ENCODE results near the gene PHAF1.
"Not testable (repeated sequence)": the region's sequence is repeated elsewhere in the genome, so short reads cannot be mapped to it uniquely, and the experiment has no call there.

The PHAF1 gene

DNA sequence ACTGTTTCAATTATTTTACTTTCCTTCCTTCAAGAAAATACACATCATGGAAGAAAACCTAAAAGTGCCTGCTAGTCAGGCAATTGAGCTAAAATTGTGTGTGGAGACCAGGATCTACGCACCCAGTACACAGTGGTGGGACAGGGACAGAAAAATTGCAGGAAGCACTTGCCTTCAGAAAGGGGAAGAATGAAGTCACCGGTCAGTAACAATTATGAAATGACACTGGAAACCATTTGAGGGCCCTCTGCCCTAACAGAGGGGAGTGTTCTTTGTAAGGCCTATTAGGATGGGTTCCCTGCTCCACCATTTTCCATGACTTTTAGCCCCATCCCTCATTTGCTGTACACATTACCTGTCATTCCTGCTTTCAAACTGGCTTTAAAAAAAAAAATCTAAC lies 4.5 kb upstream of the PHAF1 start:
- no peak for DNase-seq

- no peak for DNase-seq
These were observed 3.9 kb upstream of the PHAF1 start for GRCh38 chr16:67105881-67106280.

DNA sequence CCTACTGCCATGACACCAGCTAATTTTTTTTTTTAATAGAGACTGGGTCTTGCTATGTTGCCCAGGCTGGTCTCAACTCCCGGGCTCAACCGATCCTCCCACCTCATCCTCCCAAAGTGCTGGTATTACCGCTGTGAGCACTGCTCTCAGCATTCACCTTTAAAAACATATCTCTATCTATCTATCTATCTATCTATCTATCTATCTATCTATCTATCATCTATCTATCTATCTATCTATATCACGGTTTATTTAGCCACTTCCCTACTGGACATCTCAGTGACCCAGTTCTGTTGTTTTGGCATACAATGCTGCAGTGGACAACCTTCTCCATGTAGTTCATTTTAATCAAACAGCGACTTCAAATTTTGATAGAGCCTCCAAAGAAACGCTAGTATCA lies 1.3 kb upstream of the PHAF1 start:
- DNase-seq, result no peak

DNA sequence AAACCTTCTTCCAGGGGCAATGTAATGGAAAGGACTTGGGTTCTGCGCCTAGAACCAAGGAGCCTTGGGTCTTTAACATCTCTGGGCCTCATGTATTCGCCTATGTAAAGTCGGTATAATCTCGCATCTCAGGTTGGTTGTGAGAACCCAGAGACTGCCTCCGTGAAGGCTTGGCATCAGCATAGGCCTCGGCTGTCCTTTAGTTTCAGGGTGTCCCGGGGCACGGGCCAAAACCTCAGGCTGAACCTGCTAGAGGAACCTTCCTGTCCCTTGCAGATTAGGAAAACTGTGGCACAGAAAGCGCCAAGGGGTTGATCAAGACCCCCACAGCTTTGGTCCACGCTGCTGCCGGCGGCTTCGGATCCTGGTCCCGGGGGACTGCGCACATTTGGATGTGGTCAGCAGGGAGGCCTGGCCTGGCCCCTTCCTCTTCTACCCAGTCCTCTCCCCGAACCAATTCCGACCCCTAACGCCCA lies 772 bp upstream of the PHAF1 start:
- DNase-seq, result no peak

DNA sequence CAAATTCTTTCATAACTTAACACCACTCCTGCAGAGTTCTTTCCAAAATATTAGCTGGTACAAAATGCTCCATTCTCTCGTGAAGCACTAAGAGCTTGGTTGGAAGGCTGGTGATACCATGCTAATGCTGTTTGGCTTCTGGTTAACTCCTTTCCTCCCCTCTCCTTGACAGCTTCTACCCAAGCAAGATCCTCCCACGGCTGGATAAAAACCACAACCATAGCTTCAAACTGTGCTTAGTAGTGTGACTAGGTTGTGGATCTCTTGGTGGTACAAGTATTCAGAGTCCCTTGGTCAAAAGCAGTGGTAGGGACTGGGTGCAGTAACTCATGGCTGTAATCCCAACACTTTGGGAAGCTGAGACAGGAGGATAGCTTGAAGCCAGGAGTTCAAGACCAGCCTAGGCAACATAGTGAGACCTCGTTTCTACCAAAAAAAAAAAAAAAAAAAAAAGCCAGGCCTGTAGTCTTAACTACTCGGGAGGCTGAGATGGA lies 2.3 kb downstream of the PHAF1 start:
- no peak for DNase-seq

DNA sequence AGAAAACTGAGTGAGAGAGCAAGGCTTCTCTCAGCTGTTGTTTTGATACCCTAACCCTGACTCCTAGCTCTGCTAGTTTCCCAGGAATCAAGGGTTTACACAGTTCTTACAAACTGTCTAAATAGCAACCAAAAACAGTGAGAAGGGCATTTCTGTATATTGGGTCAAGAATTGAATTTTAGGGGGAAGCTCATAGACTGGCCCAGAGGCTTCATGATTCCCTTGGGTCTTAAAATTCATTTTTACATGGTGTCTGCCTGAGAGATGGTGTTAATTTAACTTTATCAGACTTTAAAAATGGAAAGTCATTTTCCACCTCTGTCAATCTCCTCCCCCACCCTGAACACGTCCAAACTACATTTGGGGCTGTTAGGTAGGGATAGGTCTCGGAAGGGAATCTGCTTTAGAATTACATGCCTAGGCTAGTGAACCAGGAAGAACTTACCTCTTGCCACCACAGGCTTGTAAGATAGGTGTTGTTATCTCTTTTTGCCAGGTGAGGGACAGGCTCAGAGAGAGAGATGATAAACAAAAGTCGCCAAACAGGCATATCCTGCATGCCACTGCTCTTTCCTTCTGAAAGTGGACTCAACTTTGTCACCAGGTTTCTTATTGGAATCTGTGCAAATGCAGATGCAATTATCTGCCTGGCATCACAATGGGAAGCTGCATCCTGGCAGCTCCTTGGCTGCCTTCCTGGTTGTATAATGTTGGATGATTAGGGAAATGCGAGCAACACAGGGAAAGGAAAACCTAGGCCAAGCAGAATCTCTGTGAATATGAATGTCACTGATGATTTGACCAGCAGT lies 3.1 kb downstream of the PHAF1 start:
- DNase-seq, result no peak

GRCh38 chr16:67114793-67115192 lies 5.1 kb downstream of the PHAF1 start:
- peak; percentile 17 for DNase-seq

DNA sequence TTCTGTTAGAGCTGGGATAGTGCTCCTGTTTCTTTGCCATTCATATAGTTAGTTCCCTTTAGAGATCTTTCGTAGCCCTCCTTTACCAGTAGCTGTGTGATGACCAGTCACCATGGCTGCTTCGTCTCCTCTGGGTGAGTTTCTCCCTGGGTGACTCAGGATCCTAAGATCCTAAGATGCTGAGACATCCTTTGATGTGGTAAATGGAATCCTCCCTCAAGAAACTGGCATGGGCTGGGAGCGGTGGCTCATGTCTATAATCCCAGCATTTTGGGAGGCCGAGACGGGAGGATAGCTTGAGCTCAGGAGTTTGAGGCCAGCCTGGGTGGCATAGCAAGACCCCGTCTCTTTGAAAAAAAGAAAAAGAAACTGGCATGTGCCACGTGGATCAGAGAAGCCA lies 5.9 kb downstream of the PHAF1 start:
- peak; percentile 90 for DNase-seq

DNA sequence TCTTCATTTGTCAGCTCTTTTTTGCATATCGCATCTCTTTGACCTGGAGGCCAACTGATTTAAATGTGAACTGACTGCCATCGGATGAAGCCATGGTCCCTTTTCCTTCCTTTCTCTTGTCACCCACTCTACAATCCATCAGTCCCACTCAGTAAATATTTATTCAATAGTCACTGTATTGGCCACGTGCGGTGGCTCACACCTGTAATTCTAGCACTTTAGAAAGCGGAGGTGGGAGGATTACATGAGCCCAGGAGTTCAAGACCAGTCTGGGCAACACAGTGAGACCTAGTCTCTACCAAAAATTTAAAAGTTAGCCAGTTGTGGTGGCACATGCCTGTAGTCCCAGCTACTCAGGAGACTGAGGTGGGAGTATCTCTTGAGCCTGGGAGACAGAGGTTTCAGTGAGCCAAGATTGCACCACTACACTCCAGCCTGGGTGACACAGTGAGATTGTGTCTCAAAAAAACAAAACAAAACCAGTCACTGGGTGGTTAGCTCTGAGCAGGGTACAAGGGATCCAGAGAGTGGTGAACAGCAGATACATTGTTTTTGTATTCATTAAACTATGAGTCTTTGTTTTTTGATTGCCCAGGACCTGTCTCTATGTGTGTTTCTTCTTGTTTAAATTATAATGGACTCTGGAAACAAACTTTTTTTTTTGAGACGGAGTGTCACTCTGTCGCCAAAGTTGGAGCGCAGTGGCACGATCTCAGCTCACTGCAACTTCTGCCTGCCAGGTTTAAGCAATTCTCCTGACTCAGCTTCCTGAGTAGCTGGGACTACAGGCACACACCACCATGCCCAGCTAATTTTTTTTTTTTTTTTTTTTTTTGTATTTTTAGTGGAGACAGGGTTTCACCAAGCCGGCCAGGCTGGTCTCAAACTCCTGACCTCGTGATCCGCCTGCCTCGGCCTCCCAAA lies 6.9 kb downstream of the PHAF1 start:
- DNase-seq, result no peak

DNA sequence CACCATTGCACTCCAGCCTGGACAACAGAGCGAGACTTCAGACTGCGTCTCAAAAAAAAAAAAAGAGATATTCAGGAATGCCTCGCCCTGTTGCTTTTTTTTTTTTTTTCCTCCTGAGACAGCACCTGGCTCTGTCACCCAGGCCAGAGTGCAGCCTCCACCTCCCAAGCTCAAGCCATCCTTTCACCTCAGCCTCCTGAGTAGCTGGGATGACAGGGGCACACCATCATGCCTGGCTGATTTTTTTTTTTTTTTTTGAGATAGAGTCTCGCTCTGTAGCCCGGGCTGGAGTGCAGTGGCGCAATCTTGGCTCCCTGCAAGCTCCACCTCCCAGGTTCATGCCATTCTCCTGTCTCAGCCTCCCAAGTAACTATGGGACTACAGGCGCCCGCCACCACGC lies 8.0 kb downstream of the PHAF1 start:
- no peak for DNase-seq

DNA sequence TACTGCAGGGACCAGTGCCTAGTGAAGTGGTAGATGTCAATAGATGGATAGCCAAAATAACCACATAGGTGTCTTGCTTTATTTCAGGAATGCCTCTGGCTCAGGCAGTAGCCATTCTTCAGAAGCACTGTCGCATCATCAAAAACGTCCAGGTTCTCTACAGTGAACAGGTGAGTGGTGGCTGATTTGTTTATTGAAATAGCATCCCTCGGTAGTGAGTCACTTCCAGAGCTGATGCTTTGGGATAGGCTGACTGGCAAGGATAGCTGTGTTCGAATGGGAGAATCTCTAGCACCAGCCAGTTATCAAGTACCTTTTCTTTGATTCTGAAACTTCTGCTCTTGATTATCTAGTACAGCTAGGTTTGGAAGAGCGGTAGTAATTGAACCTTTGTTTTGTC lies 10.3 kb downstream of the PHAF1 start:
- DNase-seq, result no peak

DNA sequence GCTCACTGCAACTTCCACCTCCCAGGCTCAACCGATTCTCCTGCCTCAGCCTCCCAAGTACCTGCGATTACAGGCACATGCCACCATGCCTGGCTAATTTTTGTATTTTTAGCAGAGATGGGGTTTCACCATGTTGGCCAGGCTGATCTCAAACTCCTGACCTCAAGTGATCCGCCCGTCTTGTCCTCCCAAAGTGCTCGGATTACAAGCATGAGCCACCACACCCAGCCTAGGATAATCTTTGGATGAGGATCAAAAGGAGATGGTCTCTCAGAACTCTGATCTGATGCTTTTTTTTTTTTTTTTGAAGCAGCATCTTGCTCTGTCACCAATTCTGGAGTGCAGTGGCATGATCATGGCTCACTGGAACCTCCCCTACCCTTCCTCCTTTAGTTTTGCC lies 13.1 kb downstream of the PHAF1 start:
- DNase-seq, result not testable (repeated sequence)

GRCh38 chr16:67128417-67128816 lies 18.7 kb downstream of the PHAF1 start:
- DNase-seq, result no peak

DNA sequence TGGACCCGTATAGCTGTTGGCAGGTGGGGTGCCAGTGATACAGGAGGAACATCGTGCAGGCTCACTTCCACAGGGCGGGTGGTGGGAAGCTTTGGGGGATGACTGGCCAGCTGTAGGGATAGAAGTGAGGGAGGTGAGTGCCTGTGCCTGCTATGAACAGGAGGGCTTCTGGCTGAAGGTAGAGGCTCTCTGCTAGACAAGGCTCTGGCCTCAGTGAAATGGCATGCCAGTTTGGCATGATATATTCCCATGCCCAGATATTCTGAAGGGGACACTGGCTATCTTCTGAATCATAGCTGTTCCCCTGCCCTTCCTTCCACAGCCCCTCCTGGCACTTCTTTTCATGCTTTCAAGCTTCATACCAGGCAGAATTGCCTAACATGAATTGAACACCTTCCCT lies 19.1 kb downstream of the PHAF1 start:
- no peak for DNase-seq

GRCh38 chr16:67129422-67129821 lies 19.7 kb downstream of the PHAF1 start:
- DNase-seq, result no peak

- DNase-seq, result no peak
These were observed 27.9 kb downstream of the PHAF1 start for GRCh38 chr16:67137605-67138004.

DNA sequence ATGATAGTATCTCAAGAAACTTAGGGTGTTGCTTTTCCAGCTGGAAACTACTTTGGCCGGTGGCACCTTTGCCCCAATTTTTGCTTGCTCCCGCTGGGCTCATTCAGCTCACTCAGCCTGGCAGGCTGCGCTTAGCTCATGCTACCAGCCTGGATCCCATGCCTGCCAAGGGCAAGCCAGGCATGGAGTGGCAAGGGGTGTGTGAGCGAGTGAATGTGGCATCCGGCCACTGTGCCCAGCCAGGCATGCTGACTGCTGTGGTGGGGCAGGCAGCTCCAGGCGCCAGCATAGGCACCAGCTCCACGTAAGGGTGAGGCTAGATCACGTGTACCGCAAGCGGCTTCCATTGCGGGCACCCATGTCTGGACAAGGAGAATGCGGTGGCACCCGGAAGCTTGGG lies 31.6 kb downstream of the PHAF1 start:
- DNase-seq, result no peak

DNA sequence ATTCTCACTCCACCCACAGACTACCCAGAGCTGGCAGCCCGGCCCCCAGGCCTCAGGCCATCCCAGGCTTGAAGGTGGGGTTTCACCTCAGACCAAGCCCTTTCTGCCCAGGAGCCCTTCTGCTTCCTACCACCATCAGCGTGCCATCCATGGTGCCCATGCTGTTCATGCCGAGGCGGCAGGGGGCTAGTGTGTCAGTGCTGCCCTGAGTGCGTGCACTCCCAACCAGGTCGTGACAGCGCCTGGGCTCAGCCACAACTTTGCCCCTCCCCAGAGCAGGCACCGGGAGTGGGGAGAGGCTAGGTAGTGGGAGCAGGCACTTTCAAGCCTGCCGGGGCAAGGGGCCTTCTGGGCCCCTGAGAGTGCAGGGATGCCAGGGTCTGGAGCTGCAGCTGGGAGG lies 32.6 kb downstream of the PHAF1 start:
- no peak for DNase-seq

DNA sequence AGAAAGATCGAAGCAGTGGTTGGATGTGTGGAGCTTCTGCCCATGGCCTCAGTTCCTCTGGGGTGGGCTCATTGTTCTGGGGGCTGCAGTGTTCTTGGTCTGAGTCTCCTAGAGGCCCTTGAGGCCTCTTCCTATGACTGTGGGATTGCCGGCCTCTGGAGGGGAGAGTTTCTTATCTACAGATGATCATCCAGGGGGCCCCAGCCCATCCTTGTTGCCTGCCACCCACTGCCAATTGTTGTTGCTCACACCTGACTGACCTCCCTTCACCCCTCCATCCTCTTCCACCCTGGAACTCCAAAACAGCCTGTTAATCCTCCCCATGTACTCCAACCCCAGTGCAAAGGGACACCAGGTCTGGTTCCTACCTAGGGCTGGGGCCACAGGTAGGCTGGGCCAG lies 35.2 kb downstream of the PHAF1 start:
- DNase-seq, result no peak

DNA sequence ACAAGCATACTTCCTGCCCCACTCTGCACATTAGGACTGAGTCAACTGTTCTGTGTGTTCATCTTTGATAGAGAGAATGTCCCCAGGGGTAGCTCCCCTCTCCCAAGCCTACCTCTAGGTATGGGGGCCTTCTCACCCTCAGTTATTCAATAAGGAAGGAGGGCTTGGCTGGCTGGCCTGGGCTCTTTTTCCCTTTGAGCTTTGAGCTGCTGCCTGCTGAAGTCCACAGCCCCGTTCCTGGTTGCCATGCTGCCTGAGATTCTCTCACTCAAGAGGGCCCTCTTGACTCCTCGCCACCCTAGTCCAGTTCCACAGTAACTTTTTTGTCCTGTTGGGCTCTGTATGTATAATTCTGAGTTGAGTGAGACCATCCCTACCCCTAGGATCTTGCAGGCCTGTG lies 36.0 kb downstream of the PHAF1 start:
- DNase-seq, result no peak

- DNase-seq, result no peak
These were observed 37.0 kb downstream of the PHAF1 start for GRCh38 chr16:67146523-67147357.

DNA sequence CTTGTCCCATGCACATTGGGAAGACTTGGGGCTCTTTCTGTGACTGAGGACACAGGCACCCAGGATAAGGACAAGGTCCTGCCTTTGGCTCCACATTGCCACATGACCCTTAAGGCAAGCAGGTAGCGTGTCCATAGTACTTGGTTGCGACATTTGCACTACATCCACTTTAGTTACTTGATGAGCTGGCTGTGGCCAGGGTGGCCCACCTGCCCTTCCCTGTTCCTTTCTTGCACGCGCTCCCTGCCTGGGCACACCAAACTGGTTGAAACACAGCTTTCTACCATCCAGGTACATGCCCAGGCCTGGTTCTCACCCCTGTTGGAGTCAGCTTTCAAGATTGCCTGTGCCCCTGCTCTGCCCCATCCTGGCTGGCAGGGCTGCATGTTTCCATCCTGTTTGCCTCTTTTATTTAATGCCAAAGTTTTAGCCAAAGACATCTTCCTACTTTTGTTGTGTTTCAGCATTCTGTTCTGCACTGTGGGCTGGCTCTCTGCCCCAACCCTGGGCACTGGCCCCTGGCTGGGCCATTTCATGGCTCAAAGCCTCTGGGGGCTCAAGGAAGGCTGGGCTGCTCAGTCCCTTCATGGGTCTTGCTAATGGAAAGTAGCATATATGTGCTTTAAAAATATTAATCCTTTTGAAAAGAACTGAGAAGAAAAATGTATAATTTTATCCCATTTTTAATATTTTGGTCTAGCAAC lies 37.8 kb downstream of the PHAF1 start:
- DNase-seq, result no peak

All from fibroblast of skin of right quadriceps (primary cell).